Fibroblast of the aortic adventitia (primary cell): ENCODE measurements around the gene ACTR10. TPM values are rescaled to one million over a fixed set of nuclear protein-coding genes. Genes with fewer than 3 reads are reported as not detected.
A peak's percentile ranks its signal among the peaks of the same experiment; 100 is the strongest.

Experiments used
- DNase-seq: peaks from one replicate; pipeline ENCODE4 v3.0.0-alpha.2; 2010; ENCODE audit warnings: low read depth
- H3K4me3 ChIP-seq: 2 replicates; pipeline ENCODE4 v1.5.1; 2011; ENCODE audit warnings: low read depth, mild to moderate bottlenecking, control low read depth, low read length, moderate library complexity
- CTCF ChIP-seq: IDR thresholded peaks from 2 replicates; pipeline ENCODE4 v1.5.1; 2011; ENCODE audit warnings: mild to moderate bottlenecking, low read length, control low read depth, inconsistent platforms; ENCODE audit not compliant: insufficient read depth
- total RNA-seq: library from RNA; depleted of rRNA; stranded (reverse); fragments of >200 nt; gene quantifications from 2 replicates; pipeline ENCODE4 v1.2.3, GENCODE V29; 2012; ENCODE audit warnings: low replicate concordance

ACTR10 gene
- total RNA-seq, 1 donor = 92.7 TPM

GRCh38 chr14:58166005-58166983 is 33.7 kb upstream of the ACTR10 start:
- TF ChIP-seq CTCF = peak; percentile 91
- peak; percentile 84 for DNase-seq
- no peak overlapping the region for H3K4me3 ChIP-seq

- no peak for DNase-seq
- H3K4me3 ChIP-seq = no peak overlapping the region
- no peak for TF ChIP-seq CTCF
Observed at GRCh38 chr14:58167057-58167456, 32.9 kb upstream of the ACTR10 start.

- DNase-seq = no peak
- no peak for TF ChIP-seq CTCF
- H3K4me3 ChIP-seq = no peak overlapping the region
Observed at GRCh38 chr14:58167891-58168290, 32.1 kb upstream of the ACTR10 start.

- peak overlapping the region; percentile 28 for H3K4me3 ChIP-seq
- DNase-seq = peak; percentile 71
- TF ChIP-seq CTCF = no peak
Observed at GRCh38 chr14:58171090-58171489, 28.9 kb upstream of the ACTR10 start.

GRCh38 chr14:58177125-58177524 is 22.8 kb upstream of the ACTR10 start:
- DNase-seq = no peak
- H3K4me3 ChIP-seq = no peak overlapping the region
- no peak for TF ChIP-seq CTCF

GRCh38 chr14:58189176-58189575 is 10.8 kb upstream of the ACTR10 start:
- TF ChIP-seq CTCF = no peak

More at GRCh38 chr14:58189176-58189575, 10.8 kb upstream of the ACTR10 start:
- no peak overlapping the region for H3K4me3 ChIP-seq
- no peak for DNase-seq
